Endothelial cell of umbilical vein (primary cell): ENCODE data around the gene CLIC4. TPM values are rescaled to one million over a fixed set of nuclear protein-coding genes. Genes with fewer than 3 reads are reported as not detected.

Experiments
- BruUV-seq: library from RNA; stranded (reverse); fragments of 400-500 nt; replicated peaks from 2 replicates; lab custom pipeline; 2021; lab: Mats Ljungman, UMichigan
- CTCF ChIA-PET: fragments of 300-600, 350-600 bp; sonication (Branson Sonifier 250); formaldehyde crosslinking; loops from one replicate; lab custom pipeline; 2021; ENCODE audit warnings: antibody characterized with exemption, inconsistent platforms; lab: Charles Lee
- POLR2A ChIA-PET: fragments of 300-600, 350-600 bp; sonication (Branson Sonifier 250); formaldehyde crosslinking; loops from one replicate; lab custom pipeline; 2021; ENCODE audit warnings: antibody characterized with exemption, inconsistent platforms; lab: Charles Lee
- DNase-seq: peaks from one replicate; pipeline ENCODE4 v3.0.0-alpha.2; 2011; ENCODE audit warnings: low read depth, low spot score
- FAIRE-seq: peaks from 2 replicates; lab custom pipeline; 2011; peaks lifted over from hg19 to GRCh38; lab: Jason Lieb, UNC
- H2AFZ ChIP-seq: 2 replicates; pipeline ENCODE4 v1.6.0; 2012; ENCODE audit warnings: low read depth, low read length, control low read depth, inconsistent platforms
- H3K27ac ChIP-seq: 2 replicates; pipeline ENCODE4 v1.5.1; 2011; ENCODE audit warnings: low read depth, mild to moderate bottlenecking, control low read depth, low read length, moderate library complexity; ENCODE audit not compliant: insufficient read depth
- H3K27me3 ChIP-seq, 2 experiments: 2 replicates each; pipeline versions ENCODE4 v1.6.0 to v1.6.1; 2011; ENCODE audit warnings: low read length in 2 of 2, mixed read lengths in 1 of 2; ENCODE audit not compliant: control insufficient read depth in 2 of 2, insufficient read depth in 2 of 2
- H3K36me3 ChIP-seq, 2 experiments: 2 replicates in 1 of 2; 3 replicates in 1 of 2; pipeline ENCODE4 v1.5.1; 2011; ENCODE audit warnings: low read length in 2 of 2, mild to moderate bottlenecking in 1 of 2, moderate library complexity in 1 of 2; ENCODE audit not compliant: control insufficient read depth in 2 of 2, insufficient read depth in 2 of 2; ENCODE audit errors: extremely low read depth in 1 of 2
- H3K4me1 ChIP-seq: 3 replicates; pipeline ENCODE4 v1.5.1; 2011; ENCODE audit warnings: mild to moderate bottlenecking, low read length; ENCODE audit not compliant: control insufficient read depth, insufficient read depth; ENCODE audit errors: extremely low read depth
- H3K4me2 ChIP-seq: 2 replicates; pipeline ENCODE4 v1.6.1; 2011; ENCODE audit warnings: low read length, control low read depth, mixed read lengths; ENCODE audit not compliant: insufficient read depth
- H3K4me3 ChIP-seq, 3 experiments: fragments of 200-600 bp in 1 of 3; sonication (generic), shearing (Covaris generic) in 1 of 3; replicated peaks in 1 of 3; 2 replicates each; pipeline ENCODE4 v1.5.1; 2011 to 2016; ENCODE audit warnings: control low read depth in 3 of 3, low read length in 3 of 3, mild to moderate bottlenecking in 2 of 3, inconsistent platforms in 1 of 3, low read depth in 1 of 3, moderate library complexity in 1 of 3; ENCODE audit not compliant: insufficient read depth in 1 of 3
- H3K79me2 ChIP-seq: 2 replicates; pipeline ENCODE4 v1.6.0; 2012; ENCODE audit warnings: low read length, inconsistent platforms; ENCODE audit not compliant: control insufficient read depth, insufficient read depth
- H3K9ac ChIP-seq: replicated peaks from 2 replicates; pipeline ENCODE3; 2011; ENCODE audit warnings: low read length, control low read depth; ENCODE audit not compliant: insufficient read depth; ENCODE audit errors: extremely low read depth
- H3K9me1 ChIP-seq: replicated peaks from 3 replicates; pipeline ENCODE4 v1.6.0; 2011; ENCODE audit warnings: mild to moderate bottlenecking, low read length; ENCODE audit not compliant: control insufficient read depth, insufficient read depth; ENCODE audit errors: extremely low read depth
- H3K9me3 ChIP-seq: replicated peaks from 2 replicates; pipeline ENCODE4 v1.5.1; 2012; ENCODE audit warnings: low read length, inconsistent platforms; ENCODE audit not compliant: control insufficient read depth, insufficient read depth
- H4K20me1 ChIP-seq: replicated peaks from 2 replicates; pipeline ENCODE3; 2011; ENCODE audit warnings: mild to moderate bottlenecking, low read length; ENCODE audit not compliant: control insufficient read depth, insufficient read depth; ENCODE audit errors: extremely low read depth
- EZH2 ChIP-seq: IDR thresholded peaks from 2 replicates; pipeline ENCODE4 v1.6.1; 2012; ENCODE audit warnings: borderline replicate concordance, low read depth, mild to moderate bottlenecking, moderate library complexity, low read length, inconsistent platforms; ENCODE audit not compliant: severe bottlenecking
- FOS ChIP-seq: IDR thresholded peaks from 2 replicates; pipeline ENCODE4 v1.6.1; 2011; ENCODE audit warnings: mild to moderate bottlenecking, low read length, moderate library complexity, borderline replicate concordance; ENCODE audit not compliant: insufficient read depth
- GATA2 ChIP-seq: IDR thresholded peaks from 2 replicates; pipeline ENCODE4 v1.7.0; 2011; ENCODE audit warnings: low read depth, mild to moderate bottlenecking, moderate library complexity, mixed read lengths, low read length; ENCODE audit not compliant: insufficient read length, insufficient read depth
- JUN ChIP-seq: IDR thresholded peaks from 2 replicates; pipeline ENCODE4 v1.6.1; 2011; ENCODE audit warnings: borderline replicate concordance, low read depth; ENCODE audit not compliant: insufficient read length, insufficient read depth
- MYC ChIP-seq: IDR thresholded peaks from one replicate; pipeline ENCODE4 v1.6.1; 2011; ENCODE audit warnings: mild to moderate bottlenecking, low read depth, low read length
- POLR2A ChIP-seq: IDR thresholded peaks from 2 replicates; pipeline ENCODE4 v1.6.1; 2012; ENCODE audit warnings: low read depth, mild to moderate bottlenecking, control low read depth, low read length
- POLR2AphosphoS5 ChIP-seq: IDR thresholded peaks from 2 replicates; pipeline ENCODE4 v1.6.1; 2012; ENCODE audit warnings: low read depth, mild to moderate bottlenecking, control low read depth, low read length, moderate library complexity; ENCODE audit not compliant: insufficient read depth
- dilution Hi-C: fragments of 300-500 bp; cut with MboI; formaldehyde crosslinking; loops from one replicate; pipeline ENCODE4 v1.15.0; 2019; ENCODE audit warnings: low sequenced_read_pairs; ENCODE audit not compliant: extremely low pct_ligation_motif_present
- intact Hi-C: fragments of 100-400 bp; cut with micrococcal nuclease; formaldehyde crosslinking; loops from one replicate; pipeline ENCODE4 v1.10.0; 2022
- polyA plus RNA-seq, 4 experiments: library from polyadenylated mRNA; depleted of rRNA in 3 of 4; stranded (reverse) in 3 of 4; unstranded in 1 of 4; fragments of >200 nt; gene quantifications; 2 replicates each; pipeline versions ENCODE4 v1.2.1 to v1.2.3, GENCODE V29; 2011 to 2012; ENCODE audit warnings: missing spikeins in 1 of 4
- total RNA-seq: library from RNA; stranded (reverse); gene quantifications from 2 replicates; pipeline ENCODE4 v1.2.3, GENCODE V29; 2021
- TF ChIP-seq, protein P1 (sequence below), 2 donors: IDR thresholded peaks; 1 replicate in 1 of 2; 2 replicates in 1 of 2; pipeline ENCODE4 v1.5.1; 2011; ENCODE audit warnings: low read length in 2 of 2, mild to moderate bottlenecking in 2 of 2, moderate library complexity in 2 of 2, control low read depth in 1 of 2, inconsistent platforms in 1 of 2, low read depth in 1 of 2; ENCODE audit not compliant: insufficient read depth in 1 of 2; ENCODE audit errors: extremely low read depth in 1 of 2
- TF ChIP-seq, protein P2 (sequence below): IDR thresholded peaks from 2 replicates; pipeline ENCODE4 v1.6.1; 2011; ENCODE audit not compliant: insufficient read depth, insufficient read length

Gene CLIC4
- total and polyA plus RNA-seq, 2 donors (not counting 3 experiments of a cell fraction or from before 2014, with no cell fraction given) = 97.5 to 330 TPM

DNA sequence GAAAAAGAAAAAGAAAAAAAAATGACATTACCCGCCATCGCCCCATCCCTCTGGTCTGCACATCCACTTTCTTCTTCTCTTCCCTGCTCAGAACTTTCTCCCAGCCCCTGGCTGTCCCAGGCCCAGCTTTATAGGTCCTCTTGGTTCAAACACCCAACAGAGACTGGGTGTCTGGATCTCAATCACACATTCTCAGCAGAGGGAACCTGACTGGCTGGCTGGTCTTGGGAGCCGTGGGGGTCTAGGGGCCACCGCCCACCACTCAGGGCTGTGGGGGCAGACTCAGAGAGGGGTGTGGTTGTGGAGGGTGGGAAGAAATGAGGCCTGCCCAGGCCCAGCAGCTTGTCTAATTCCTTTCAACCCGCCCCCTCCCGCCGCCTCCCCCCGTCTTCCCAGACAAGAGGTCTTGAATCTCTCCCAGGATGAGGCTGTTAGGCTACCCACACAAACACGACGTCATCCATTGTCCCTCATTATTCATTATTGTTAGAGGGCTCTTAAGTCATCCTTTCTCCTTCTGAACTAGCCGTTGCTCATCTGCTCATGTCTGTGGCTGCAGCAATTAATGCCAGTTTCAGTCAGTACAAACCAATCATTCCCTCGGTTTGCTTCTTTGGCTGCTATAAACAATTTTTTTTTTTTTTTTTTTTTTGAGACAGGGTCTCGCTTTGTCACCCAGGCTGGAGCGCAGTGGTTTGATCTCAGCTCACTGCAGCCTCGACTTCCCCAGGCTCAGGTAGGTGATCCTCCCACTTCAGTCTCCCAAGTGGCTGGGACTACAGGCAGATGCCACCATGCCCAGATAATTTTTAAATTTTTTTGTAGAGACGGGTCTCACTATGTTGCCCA is 40.6 kb upstream of the CLIC4 start:
- peaks cover 16% of the 10 kb centered on the region for H3K4me1 ChIP-seq
- H3K36me3 ChIP-seq = no peaks in the 10 kb centered on the region
- no peaks in the 10 kb centered on the region for H3K9me1 ChIP-seq
- TF ChIP-seq FOS = no peak
- TF ChIP-seq GATA2 = no peak
- TF ChIP-seq MYC = no peak
- TF ChIP-seq EZH2 = no peak
- no peak for TF ChIP-seq JUN
- TF ChIP-seq, protein P1, sequence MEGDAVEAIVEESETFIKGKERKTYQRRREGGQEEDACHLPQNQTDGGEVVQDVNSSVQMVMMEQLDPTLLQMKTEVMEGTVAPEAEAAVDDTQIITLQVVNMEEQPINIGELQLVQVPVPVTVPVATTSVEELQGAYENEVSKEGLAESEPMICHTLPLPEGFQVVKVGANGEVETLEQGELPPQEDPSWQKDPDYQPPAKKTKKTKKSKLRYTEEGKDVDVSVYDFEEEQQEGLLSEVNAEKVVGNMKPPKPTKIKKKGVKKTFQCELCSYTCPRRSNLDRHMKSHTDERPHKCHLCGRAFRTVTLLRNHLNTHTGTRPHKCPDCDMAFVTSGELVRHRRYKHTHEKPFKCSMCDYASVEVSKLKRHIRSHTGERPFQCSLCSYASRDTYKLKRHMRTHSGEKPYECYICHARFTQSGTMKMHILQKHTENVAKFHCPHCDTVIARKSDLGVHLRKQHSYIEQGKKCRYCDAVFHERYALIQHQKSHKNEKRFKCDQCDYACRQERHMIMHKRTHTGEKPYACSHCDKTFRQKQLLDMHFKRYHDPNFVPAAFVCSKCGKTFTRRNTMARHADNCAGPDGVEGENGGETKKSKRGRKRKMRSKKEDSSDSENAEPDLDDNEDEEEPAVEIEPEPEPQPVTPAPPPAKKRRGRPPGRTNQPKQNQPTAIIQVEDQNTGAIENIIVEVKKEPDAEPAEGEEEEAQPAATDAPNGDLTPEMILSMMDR (IDR thresholded peaks at IDR 0.05; ENCODE audit: extremely low read depth in 1 of 2, insufficient read depth in 1 of 2, low read depth in 1 of 2, low read length in 2 of 2) = no peak
- TF ChIP-seq POLR2AphosphoS5 = no peak
- TF ChIP-seq, protein P2, sequence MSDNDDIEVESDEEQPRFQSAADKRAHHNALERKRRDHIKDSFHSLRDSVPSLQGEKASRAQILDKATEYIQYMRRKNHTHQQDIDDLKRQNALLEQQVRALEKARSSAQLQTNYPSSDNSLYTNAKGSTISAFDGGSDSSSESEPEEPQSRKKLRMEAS = no peak
- no peak for TF ChIP-seq POLR2A
- ChIA-PET CTCF (interaction anchor here (1.0 to 8.2 kb wide), 9 partner anchors 9 to 144 kb away, joined by 3 to 58 read pairs (median 4); partner anchors contain the start of gene CLIC4), POLR2A (interaction anchor here (0.7 to 2.3 kb wide), 5 partner anchors 15 to 41 kb away, joined by 4 to 22 read pairs (median 5); partner anchors contain the start of gene CLIC4)
- H3K79me2 ChIP-seq = no peaks in the 10 kb centered on the region
- no peak overlapping the region for H3K4me2 ChIP-seq
- dilution Hi-C loops (no loop called here), intact Hi-C loops (loop anchor here (1.0 kb wide), 4 partner anchors 16 to 66 kb away; partner anchors contain the start of gene CLIC4)
- H3K27me3 ChIP-seq = no peaks in the 10 kb centered on the region
- peak overlapping the region; percentile 10 for H3K9ac ChIP-seq
- FAIRE-seq (peak; percentile 58), DNase-seq (peak; percentile 58)
- H3K9me3 ChIP-seq = no peaks in the 10 kb centered on the region
- TSS peak; percentile 95 for BruUV-seq
- peak overlapping the region; percentile 15 for H2AFZ ChIP-seq
- H4K20me1 ChIP-seq = no peaks in the 10 kb centered on the region
- no peak overlapping the region for H3K4me3 ChIP-seq
- H3K27ac ChIP-seq = peak overlapping the region; percentile 76
